Measurements from ENCODE around the gene PPP1R26.

GRCh38 chr9:135440620-135441019 is 39.0 kb upstream of the PPP1R26 start:
- TF ChIP-seq, protein P1, sequence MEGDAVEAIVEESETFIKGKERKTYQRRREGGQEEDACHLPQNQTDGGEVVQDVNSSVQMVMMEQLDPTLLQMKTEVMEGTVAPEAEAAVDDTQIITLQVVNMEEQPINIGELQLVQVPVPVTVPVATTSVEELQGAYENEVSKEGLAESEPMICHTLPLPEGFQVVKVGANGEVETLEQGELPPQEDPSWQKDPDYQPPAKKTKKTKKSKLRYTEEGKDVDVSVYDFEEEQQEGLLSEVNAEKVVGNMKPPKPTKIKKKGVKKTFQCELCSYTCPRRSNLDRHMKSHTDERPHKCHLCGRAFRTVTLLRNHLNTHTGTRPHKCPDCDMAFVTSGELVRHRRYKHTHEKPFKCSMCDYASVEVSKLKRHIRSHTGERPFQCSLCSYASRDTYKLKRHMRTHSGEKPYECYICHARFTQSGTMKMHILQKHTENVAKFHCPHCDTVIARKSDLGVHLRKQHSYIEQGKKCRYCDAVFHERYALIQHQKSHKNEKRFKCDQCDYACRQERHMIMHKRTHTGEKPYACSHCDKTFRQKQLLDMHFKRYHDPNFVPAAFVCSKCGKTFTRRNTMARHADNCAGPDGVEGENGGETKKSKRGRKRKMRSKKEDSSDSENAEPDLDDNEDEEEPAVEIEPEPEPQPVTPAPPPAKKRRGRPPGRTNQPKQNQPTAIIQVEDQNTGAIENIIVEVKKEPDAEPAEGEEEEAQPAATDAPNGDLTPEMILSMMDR (IDR thresholded peaks at IDR 0.05) = no peak
- TF ChIP-seq POLR2A (IDR thresholded peaks at IDR 0.05) = no peak
